Measurements from ENCODE around the gene SMCR8. TPM values are rescaled to one million over a fixed set of nuclear protein-coding genes. Genes with fewer than 3 reads are reported as not detected.

Gene SMCR8
- total RNA-seq, 1 donor from 2014 or later = 18.2 TPM

DNA sequence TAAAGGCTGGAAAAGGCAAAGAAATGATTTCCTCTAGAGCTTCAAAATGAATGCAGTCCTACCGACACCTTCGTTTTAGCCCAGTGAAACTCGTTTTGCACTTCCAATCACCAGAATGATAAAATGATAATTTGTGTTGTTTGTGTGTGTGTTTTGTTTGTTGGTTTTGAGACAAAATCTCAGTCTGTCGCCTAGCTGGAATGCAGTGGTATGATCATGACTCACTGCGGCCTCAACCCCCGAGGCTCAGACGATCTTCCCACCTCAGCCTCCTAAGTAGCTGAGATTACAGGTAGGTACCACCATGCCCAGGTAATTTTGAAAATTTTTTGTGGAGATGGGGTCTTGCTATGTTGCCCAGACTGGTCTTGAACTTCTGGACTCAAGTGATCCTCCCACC is 59.1 kb downstream of the SMCR8 start:
- Mint-ChIP-seq H3K36me3 (no peaks in the 10 kb centered on the region), H3K9me3 (peaks cover 6% of the 10 kb centered on the region), H3K27ac (no peak overlapping the region), H3K4me1 (no peaks in the 10 kb centered on the region), H3K27me3 (ENCODE audit: low read depth) (no peaks in the 10 kb centered on the region), H3K4me3 (no peak overlapping the region)
- no peak for DNase-seq (ENCODE audit: low spot score in 2 of 2, unreplicated experiment in 2 of 2)
- TF ChIP-seq, protein P1, sequence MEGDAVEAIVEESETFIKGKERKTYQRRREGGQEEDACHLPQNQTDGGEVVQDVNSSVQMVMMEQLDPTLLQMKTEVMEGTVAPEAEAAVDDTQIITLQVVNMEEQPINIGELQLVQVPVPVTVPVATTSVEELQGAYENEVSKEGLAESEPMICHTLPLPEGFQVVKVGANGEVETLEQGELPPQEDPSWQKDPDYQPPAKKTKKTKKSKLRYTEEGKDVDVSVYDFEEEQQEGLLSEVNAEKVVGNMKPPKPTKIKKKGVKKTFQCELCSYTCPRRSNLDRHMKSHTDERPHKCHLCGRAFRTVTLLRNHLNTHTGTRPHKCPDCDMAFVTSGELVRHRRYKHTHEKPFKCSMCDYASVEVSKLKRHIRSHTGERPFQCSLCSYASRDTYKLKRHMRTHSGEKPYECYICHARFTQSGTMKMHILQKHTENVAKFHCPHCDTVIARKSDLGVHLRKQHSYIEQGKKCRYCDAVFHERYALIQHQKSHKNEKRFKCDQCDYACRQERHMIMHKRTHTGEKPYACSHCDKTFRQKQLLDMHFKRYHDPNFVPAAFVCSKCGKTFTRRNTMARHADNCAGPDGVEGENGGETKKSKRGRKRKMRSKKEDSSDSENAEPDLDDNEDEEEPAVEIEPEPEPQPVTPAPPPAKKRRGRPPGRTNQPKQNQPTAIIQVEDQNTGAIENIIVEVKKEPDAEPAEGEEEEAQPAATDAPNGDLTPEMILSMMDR (IDR thresholded peaks at IDR 0.05; ENCODE audit: unreplicated experiment) = no peak

Small RNAs within 50 kb of the gene (microRNA-seq; reads per million reads assigned to microRNA genes)
- gene MIR6778 = not detected

Other genes with a start within 250 kb of the SMCR8 start
- 48.6 to 51.2 TPM (median 49.1 TPM) in 3 replicates for gene DRG2, start 227.3 kb upstream of the SMCR8 start, total RNA-seq
- 6.3 to 8.2 TPM (median 6.3 TPM) in 3 replicates for gene MYO15A, start 206.5 kb upstream of the SMCR8 start, total RNA-seq
- 68.6 to 72.3 TPM (median 71.0 TPM) in 3 replicates for gene ALKBH5, start 131.5 kb upstream of the SMCR8 start, total RNA-seq
- 70.8 to 72.5 TPM (median 72.1 TPM) in 3 replicates for gene LLGL1, start 89.7 kb upstream of the SMCR8 start, total RNA-seq
- 190 to 202 TPM (median 199 TPM) in 3 replicates for gene FLII, start 56.6 kb upstream of the SMCR8 start, total RNA-seq
- 22.5 to 25.2 TPM (median 23.8 TPM) in 3 replicates for gene MIEF2, start 54.6 kb upstream of the SMCR8 start, total RNA-seq
- gene TOP3A, start 299 bp upstream of the SMCR8 start, total RNA-seq = 59.0 to 61.0 TPM (median 59.1 TPM) in 3 replicates
- gene SHMT1, start 48.3 kb downstream of the SMCR8 start, total RNA-seq = 19.2 to 22.4 TPM (median 20.5 TPM) in 3 replicates
- gene EVPLL, start 62.5 kb downstream of the SMCR8 start, total RNA-seq = not detected in 3 replicates
- not detected in 3 replicates for gene LGALS9C, start 161.5 kb downstream of the SMCR8 start, total RNA-seq

All from mesothelial cell of epicardium (in vitro differentiated cells).